MCF 10A (cell line): ENCODE data around the gene TBC1D7. TPM values are rescaled to one million over a fixed set of nuclear protein-coding genes. Genes with fewer than 3 reads are reported as not detected.

Experiments
- BruUV-seq: library from RNA; stranded (reverse); fragments of 400-500 nt; replicated peaks from 2 replicates; lab custom pipeline; 2021; lab: Mats Ljungman, UMichigan
- CTCF ChIA-PET: fragments of 300-600 bp; sonication (Branson Sonifier 250); formaldehyde crosslinking; extraction: SDS; loops from one replicate; lab custom pipeline; 2021; ENCODE audit warnings: antibody characterized with exemption, inconsistent platforms; lab: Yijun Ruan, JAX
- POLR2A ChIA-PET: fragments of 300-600, 350-650 bp; sonication (Branson Sonifier 250); formaldehyde crosslinking; extraction: SDS; loops from one replicate; lab custom pipeline; 2020; ENCODE audit warnings: antibody characterized with exemption, inconsistent platforms; lab: Yijun Ruan, JAX
- DNase-seq: peaks from one replicate; pipeline ENCODE4 v3.0.0-alpha.2; 2018; ENCODE audit not compliant: unreplicated experiment
- H3K27ac Mint-ChIP-seq: one replicate; pipeline ENCODE4 v1.8.0; 2022; ENCODE audit warnings: mild to moderate bottlenecking, low read depth, mixed read lengths; ENCODE audit not compliant: unreplicated experiment
- H3K27me3 Mint-ChIP-seq: one replicate; pipeline ENCODE4 v1.8.0; 2022; ENCODE audit warnings: mixed read lengths; ENCODE audit not compliant: insufficient read depth, unreplicated experiment
- H3K36me3 Mint-ChIP-seq: one replicate; pipeline ENCODE4 v1.8.0; 2022; ENCODE audit warnings: mild to moderate bottlenecking, moderate library complexity, mixed read lengths; ENCODE audit not compliant: insufficient read depth, unreplicated experiment
- H3K4me1 Mint-ChIP-seq: one replicate; pipeline ENCODE4 v1.8.0; 2022; ENCODE audit warnings: mixed read lengths; ENCODE audit not compliant: insufficient read depth, unreplicated experiment
- H3K4me3 Mint-ChIP-seq: one replicate; pipeline ENCODE4 v1.8.0; 2022; ENCODE audit warnings: mild to moderate bottlenecking, moderate library complexity, mixed read lengths; ENCODE audit not compliant: unreplicated experiment
- H3K9me3 Mint-ChIP-seq: one replicate; pipeline ENCODE4 v1.8.0; 2022; ENCODE audit warnings: mixed read lengths; ENCODE audit not compliant: unreplicated experiment
- intact Hi-C: fragments of 100-400 bp; cut with micrococcal nuclease; formaldehyde crosslinking; loops from 2 replicates; pipeline ENCODE4 v1.14.1; 2022
- total RNA-seq: library from RNA; stranded (reverse); gene quantifications from 2 replicates; pipeline ENCODE4 v1.2.3, GENCODE V29; 2022
- TF ChIP-seq, protein P1 (sequence below): fragments of 200-600 bp; IDR thresholded peaks from one replicate; pipeline ENCODE4 v1.8.0; 2022; ENCODE audit warnings: antibody characterized with exemption, mild to moderate bottlenecking; ENCODE audit not compliant: unreplicated experiment

The TBC1D7 gene
- total RNA-seq, 1 experiment from 2014 or later, result 19.5 TPM

DNA sequence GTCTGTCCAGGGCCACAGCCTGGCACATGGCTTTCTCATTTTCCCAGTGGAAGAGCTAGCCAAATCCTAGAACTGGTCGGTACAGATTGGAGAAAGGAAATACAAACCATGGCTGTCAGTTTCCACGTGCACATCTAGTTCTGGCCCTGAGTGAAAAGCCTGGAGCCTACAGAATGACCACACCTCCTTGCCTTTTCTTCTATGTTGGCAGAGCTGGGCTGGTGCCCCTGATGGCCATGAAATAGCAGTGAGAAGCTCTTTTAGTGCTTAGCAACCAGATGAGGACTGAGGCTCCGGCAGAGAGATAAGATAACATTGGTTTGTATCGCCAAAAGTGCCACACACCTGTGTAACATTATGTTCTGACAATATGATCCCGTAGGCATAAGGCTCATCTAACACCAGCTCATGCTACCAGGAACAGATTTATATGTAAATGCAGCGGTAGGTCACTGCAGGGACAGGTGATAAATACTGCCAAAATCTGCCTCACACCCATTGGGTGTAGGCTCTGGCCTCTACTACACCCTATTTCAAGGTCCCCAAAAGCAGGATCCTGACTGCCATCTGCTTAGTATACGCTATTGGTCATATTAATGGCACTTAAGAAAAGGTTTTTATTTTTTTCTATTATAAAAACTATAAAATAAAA, 39.9 kb upstream of the TBC1D7 start:
- H3K4me1 Mint-ChIP-seq, result peaks cover 39% of the 10 kb centered on the region
- H3K9me3 Mint-ChIP-seq, result no peaks in the 10 kb centered on the region
- ChIA-PET CTCF (interaction anchor here (0.6 to 1.3 kb wide), 9 partner anchors 11 to 1274 kb away, joined by 3 to 4 read pairs (median 4); partner anchors contain the start of gene GFOD1), POLR2A (interaction anchor here (1.0 to 1.6 kb wide), 6 partner anchors 10 to 207 kb away, joined by 3 to 6 read pairs (median 4); no protein-coding TSS in a partner anchor)
- H3K4me3 Mint-ChIP-seq, result no peak overlapping the region
- intact Hi-C loops, result no loop called here
- peak overlapping the region; percentile 36 for H3K27ac Mint-ChIP-seq
- H3K27me3 Mint-ChIP-seq, result no peaks in the 10 kb centered on the region
- TF ChIP-seq, protein P1, sequence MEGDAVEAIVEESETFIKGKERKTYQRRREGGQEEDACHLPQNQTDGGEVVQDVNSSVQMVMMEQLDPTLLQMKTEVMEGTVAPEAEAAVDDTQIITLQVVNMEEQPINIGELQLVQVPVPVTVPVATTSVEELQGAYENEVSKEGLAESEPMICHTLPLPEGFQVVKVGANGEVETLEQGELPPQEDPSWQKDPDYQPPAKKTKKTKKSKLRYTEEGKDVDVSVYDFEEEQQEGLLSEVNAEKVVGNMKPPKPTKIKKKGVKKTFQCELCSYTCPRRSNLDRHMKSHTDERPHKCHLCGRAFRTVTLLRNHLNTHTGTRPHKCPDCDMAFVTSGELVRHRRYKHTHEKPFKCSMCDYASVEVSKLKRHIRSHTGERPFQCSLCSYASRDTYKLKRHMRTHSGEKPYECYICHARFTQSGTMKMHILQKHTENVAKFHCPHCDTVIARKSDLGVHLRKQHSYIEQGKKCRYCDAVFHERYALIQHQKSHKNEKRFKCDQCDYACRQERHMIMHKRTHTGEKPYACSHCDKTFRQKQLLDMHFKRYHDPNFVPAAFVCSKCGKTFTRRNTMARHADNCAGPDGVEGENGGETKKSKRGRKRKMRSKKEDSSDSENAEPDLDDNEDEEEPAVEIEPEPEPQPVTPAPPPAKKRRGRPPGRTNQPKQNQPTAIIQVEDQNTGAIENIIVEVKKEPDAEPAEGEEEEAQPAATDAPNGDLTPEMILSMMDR, result no peak
- no TSS peak for BruUV-seq
- no peak for DNase-seq
- H3K36me3 Mint-ChIP-seq, result no peaks in the 10 kb centered on the region

DNA sequence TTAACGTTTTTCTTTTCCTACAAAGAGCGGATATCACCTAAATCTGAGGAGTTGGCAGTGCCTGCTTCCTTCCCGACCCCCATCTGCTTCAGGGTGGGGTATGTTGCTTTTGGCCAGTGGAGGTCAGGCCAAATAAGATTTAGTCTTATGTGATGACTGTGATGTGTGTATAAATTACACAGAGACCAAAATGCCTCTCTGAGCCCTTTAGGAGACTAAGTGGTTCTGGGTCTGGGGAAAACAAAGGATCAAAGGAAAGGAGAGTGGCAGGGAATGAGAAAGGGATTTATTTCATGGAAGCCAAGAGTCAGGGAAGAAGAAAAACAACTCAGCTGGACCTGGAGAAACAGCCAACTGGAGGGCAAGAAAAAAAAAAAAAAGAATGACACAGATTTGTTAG, 39.1 kb upstream of the TBC1D7 start:
- H3K27me3 Mint-ChIP-seq, result no peaks in the 10 kb centered on the region
- H3K27ac Mint-ChIP-seq, result peak overlapping the region; percentile 36
- H3K4me3 Mint-ChIP-seq, result no peak overlapping the region
- no peak for DNase-seq
- H3K9me3 Mint-ChIP-seq, result no peaks in the 10 kb centered on the region
- intact Hi-C loops, result no loop called here
- TF ChIP-seq, protein P1, result no peak
- H3K4me1 Mint-ChIP-seq, result peaks cover 34% of the 10 kb centered on the region
- CTCF ChIA-PET, result interaction anchor here (0.6 to 1.3 kb wide), 8 partner anchors 10 to 456 kb away, joined by 3 to 4 read pairs (median 4); no protein-coding TSS in a partner anchor
- POLR2A ChIA-PET, result interaction anchor here (1.0 to 1.6 kb wide), 2 partner anchors 12 kb away, joined by 4 to 6 read pairs; no protein-coding TSS in a partner anchor
- BruUV-seq, result no TSS peak
- no peaks in the 10 kb centered on the region for H3K36me3 Mint-ChIP-seq

DNA sequence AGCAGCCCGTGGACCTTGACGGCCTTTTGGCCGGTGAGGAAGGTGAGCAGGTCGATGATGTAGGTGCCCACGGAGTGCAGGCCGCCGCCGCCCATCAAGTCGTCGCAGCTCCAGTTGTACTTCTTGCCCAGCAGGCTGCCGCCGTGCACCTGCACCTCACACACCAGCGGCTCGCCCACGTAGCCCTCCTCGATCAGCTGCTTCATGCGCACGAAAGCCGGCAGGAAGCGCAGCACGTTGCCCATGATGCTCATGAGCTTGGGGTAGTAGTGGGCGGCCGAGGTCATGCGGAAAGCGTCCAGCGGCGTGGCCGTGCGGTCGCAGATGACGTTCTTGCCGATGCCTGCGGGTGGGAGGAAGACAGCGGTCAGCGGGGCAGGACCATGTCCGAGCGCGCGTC, 37.0 kb upstream of the TBC1D7 start:
- no TSS peak for BruUV-seq
- Mint-ChIP-seq H3K4me1 (peaks cover 26% of the 10 kb centered on the region), H3K36me3 (no peaks in the 10 kb centered on the region), H3K27me3 (no peaks in the 10 kb centered on the region), H3K4me3 (no peak overlapping the region), H3K27ac (no peak overlapping the region), H3K9me3 (no peaks in the 10 kb centered on the region)
- TF ChIP-seq, protein P1, result no peak
- DNase-seq, result no peak
- POLR2A ChIA-PET, result no interaction called here
- CTCF ChIA-PET, result interaction anchor here (0.5 to 1.0 kb wide), 3 partner anchors 11 to 67 kb away, joined by 3 to 4 read pairs (median 3); no protein-coding TSS in a partner anchor
- intact Hi-C loops, result no loop called here

- no peak overlapping the region for H3K4me3 Mint-ChIP-seq
- no peaks in the 10 kb centered on the region for H3K9me3 Mint-ChIP-seq
- no peaks in the 10 kb centered on the region for H3K36me3 Mint-ChIP-seq
- intact Hi-C loops, result no loop called here
- TF ChIP-seq, protein P1, result no peak
- BruUV-seq, result no TSS peak
- ChIA-PET POLR2A (no interaction called here), CTCF (interaction anchor here (0.6 to 1.0 kb wide), 2 partner anchors 11 to 28 kb away, joined by 3 to 4 read pairs; no protein-coding TSS in a partner anchor)
- peaks cover 23% of the 10 kb centered on the region for H3K4me1 Mint-ChIP-seq
- no peak overlapping the region for H3K27ac Mint-ChIP-seq
- no peaks in the 10 kb centered on the region for H3K27me3 Mint-ChIP-seq
- no peak for DNase-seq
Observed at GRCh38 chr6:13364842-13365241, 36.5 kb upstream of the TBC1D7 start.
